AG09309 (cell line): ENCODE measurements around the gene CERCAM.

ENCODE experiments used
- DNase-seq: peaks from one replicate; pipeline ENCODE4 v3.0.0-alpha.2; 2010; ENCODE audit warnings: low read depth
- H3K4me3 ChIP-seq: 2 replicates; pipeline ENCODE4 v1.5.1; 2011; ENCODE audit warnings: mild to moderate bottlenecking, low read depth, low read length, moderate library complexity; ENCODE audit not compliant: control insufficient read depth
- TF ChIP-seq, protein P1 (sequence below): IDR thresholded peaks from 2 replicates; pipeline ENCODE4 v1.5.1; 2011; ENCODE audit warnings: mild to moderate bottlenecking, low read depth, low read length, inconsistent platforms; ENCODE audit not compliant: insufficient read depth, control insufficient read depth; ENCODE audit errors: missing control alignments

Gene CERCAM

DNA sequence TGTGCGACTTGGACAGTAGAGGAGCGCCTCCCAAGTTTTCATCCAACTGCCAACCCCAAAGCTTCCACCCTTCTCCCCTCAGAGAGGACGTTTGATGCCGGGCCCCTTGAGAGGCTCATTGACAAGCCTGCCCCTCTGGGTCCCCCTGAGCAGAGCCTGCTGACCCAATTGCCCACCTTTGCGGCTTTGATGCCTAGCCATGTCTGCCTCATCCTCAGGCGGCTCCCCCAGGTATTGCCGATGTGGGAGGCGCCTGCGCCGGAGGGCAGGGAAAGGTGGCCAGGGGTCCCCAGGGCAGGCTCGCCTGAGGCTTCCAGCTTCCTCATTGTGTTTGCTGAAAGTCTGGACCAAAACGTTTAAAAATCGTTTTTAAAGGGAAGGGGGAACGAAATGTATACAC, 36.5 kb downstream of the CERCAM start:
- no peak for DNase-seq
- peak overlapping the region; percentile 81 for H3K4me3 ChIP-seq
- TF ChIP-seq, protein P1, sequence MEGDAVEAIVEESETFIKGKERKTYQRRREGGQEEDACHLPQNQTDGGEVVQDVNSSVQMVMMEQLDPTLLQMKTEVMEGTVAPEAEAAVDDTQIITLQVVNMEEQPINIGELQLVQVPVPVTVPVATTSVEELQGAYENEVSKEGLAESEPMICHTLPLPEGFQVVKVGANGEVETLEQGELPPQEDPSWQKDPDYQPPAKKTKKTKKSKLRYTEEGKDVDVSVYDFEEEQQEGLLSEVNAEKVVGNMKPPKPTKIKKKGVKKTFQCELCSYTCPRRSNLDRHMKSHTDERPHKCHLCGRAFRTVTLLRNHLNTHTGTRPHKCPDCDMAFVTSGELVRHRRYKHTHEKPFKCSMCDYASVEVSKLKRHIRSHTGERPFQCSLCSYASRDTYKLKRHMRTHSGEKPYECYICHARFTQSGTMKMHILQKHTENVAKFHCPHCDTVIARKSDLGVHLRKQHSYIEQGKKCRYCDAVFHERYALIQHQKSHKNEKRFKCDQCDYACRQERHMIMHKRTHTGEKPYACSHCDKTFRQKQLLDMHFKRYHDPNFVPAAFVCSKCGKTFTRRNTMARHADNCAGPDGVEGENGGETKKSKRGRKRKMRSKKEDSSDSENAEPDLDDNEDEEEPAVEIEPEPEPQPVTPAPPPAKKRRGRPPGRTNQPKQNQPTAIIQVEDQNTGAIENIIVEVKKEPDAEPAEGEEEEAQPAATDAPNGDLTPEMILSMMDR = no peak

- no peak overlapping the region for H3K4me3 ChIP-seq
- TF ChIP-seq, protein P1 = no peak
- DNase-seq = no peak
Observed at GRCh38 chr9:128459011-128459410, 38.4 kb downstream of the CERCAM start.

GRCh38 chr9:128469070-128469469, 48.4 kb downstream of the CERCAM start:
- TF ChIP-seq, protein P1 = no peak

DNA sequence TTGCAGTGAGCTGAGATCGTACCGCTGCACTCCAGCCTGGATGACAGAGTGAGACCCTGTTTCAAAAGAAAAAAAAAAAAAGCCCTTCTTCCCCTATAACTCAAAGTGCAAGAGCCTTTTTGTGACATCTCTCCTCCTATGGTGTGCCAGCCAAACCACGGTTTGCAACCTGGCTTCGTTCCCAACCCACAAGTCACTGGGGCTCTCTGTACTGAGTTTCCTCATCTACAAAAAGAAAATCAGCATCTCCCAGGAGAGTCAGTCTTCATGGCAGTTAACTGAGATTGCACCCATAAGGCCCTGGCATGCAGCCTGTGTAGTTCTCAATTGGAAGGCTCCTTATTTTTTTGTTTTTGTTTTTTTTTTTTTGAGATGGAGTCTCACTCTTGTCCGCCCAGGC, 49.9 kb downstream of the CERCAM start:
- DNase-seq = peak; percentile 49
- TF ChIP-seq, protein P1 = no peak
- H3K4me3 ChIP-seq = no peak overlapping the region

More at GRCh38 chr9:128469070-128469469, 48.4 kb downstream of the CERCAM start:
- no peak for DNase-seq
- H3K4me3 ChIP-seq = no peak overlapping the region

DNA sequence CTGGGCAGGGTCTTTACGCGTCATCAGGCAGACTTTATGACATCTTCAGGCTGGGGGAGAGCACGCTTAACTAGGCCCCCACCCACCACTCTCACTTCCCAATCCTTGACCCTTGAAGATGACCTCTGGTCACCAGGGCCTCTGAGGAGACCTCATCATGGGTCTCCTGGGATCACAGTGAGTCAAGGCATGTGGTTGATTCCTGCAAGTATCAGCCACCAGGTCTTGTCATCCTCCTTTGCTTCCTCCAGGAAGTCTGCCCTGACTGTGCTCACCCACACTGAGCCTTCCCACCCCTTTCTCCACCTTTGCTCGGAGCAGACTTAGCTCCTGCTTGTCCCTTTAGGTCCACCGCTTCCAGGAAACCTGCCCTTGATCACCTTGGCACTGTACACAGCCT, 52.4 kb downstream of the CERCAM start:
- H3K4me3 ChIP-seq = no peak overlapping the region
- TF ChIP-seq, protein P1 = no peak
- no peak for DNase-seq

- TF ChIP-seq, protein P1 = no peak
- H3K4me3 ChIP-seq = no peak overlapping the region
- DNase-seq = no peak
Observed at GRCh38 chr9:128475867-128476266, 55.2 kb downstream of the CERCAM start.

DNA sequence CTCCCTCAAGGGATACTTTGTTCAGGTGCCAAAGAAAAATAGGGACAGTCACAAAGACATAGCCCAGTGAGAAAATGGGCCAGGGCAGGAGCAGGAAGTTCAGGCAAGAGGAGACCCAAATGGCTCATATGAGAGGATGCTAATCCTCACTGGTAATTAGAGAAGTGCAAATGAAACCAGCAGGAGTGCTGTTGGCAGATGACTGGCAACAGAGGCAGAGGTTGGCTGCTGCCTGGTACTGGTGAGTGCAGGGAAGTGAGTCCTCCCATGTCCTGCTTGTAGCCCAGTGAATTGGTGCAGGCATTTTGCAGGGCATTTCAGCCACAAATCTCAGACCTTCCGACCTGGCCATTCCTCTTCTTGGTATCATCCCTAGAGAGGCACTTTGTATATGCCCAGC, 58.6 kb downstream of the CERCAM start:
- TF ChIP-seq, protein P1 = no peak
- no peak for DNase-seq
- H3K4me3 ChIP-seq = no peak overlapping the region
